Kidney (tissue), 14 donors: Measurements from ENCODE around the gene ARHGAP23. TPM values are rescaled to one million over a fixed set of nuclear protein-coding genes. Genes with fewer than 3 reads are reported as not detected.

Experiments
- DNase-seq, 5 donors: peaks; one replicate each; pipeline ENCODE4 v3.0.0-alpha.2; 2013 to 2020
- FAIRE-seq: peaks from 2 replicates; lab custom pipeline; 2012; peaks lifted over from hg19 to GRCh38; lab: Jason Lieb, UNC
- H3K27ac ChIP-seq, 2 donors: one replicate each; pipeline ENCODE4 v1.7.0; 2013; ENCODE audit warnings: low read depth in 2 of 2, low read length in 2 of 2, inconsistent platforms in 1 of 2
- H3K27me3 ChIP-seq: one replicate; pipeline ENCODE4 v1.7.1; 2013; ENCODE audit warnings: low read length, inconsistent platforms; ENCODE audit not compliant: control insufficient read depth, insufficient read depth
- H3K36me3 ChIP-seq, 3 donors: one replicate each; pipeline versions ENCODE4 v1.7.0 to v1.7.1; 2013; ENCODE audit warnings: low read length in 3 of 3, control low read depth in 1 of 3, inconsistent platforms in 1 of 3; ENCODE audit not compliant: insufficient read depth in 3 of 3, control insufficient read depth in 2 of 3
- H3K4me1 ChIP-seq, 3 donors: one replicate each; pipeline versions ENCODE4 v1.7.0 to v1.7.1; 2013; ENCODE audit warnings: low read length in 3 of 3, inconsistent platforms in 1 of 3, low read depth in 1 of 3; ENCODE audit not compliant: control insufficient read depth in 2 of 3, insufficient read depth in 2 of 3
- H3K4me3 ChIP-seq, 3 donors: one replicate each; pipeline versions ENCODE4 v1.7.0 to v1.8.1; 2013; ENCODE audit warnings: low read length in 3 of 3, control low read depth in 1 of 3, inconsistent platforms in 1 of 3
- H3K9ac ChIP-seq, 3 donors: one replicate each; pipeline versions ENCODE4 v1.7.0 to v1.7.1; 2013; ENCODE audit warnings: low read length in 3 of 3, control low read depth in 1 of 3, inconsistent platforms in 1 of 3
- H3K9me3 ChIP-seq, 3 donors: one replicate each; pipeline versions ENCODE4 v1.7.0 to v1.7.1; 2013; ENCODE audit warnings: low read length in 3 of 3, control low read depth in 1 of 3, inconsistent platforms in 1 of 3; ENCODE audit not compliant: control insufficient read depth in 2 of 3, insufficient read depth in 1 of 3
- CTCF ChIP-seq: IDR thresholded peaks from 3 replicates; pipeline ENCODE4 v1.5.1; 2012; ENCODE audit warnings: mild to moderate bottlenecking, moderate library complexity, borderline replicate concordance; ENCODE audit not compliant: insufficient read depth; ENCODE audit errors: extremely low read depth
- intact Hi-C: fragments of 100-400 bp; cut with DNase I; formaldehyde crosslinking; loops from one replicate; pipeline ENCODE4 v1.11.1; 2022
- polyA plus RNA-seq: library from polyadenylated mRNA; stranded (reverse); fragments of 350-450 nt; fragmentation: Illumina TruSeq; extraction: RNeasy Lipid Tissue Mini Kit (QIAGEN cat#74804); gene quantifications from one replicate; pipeline ENCODE4 v1.2.3, GENCODE V29; 2014; ENCODE audit warnings: low read depth, low replicate concordance; ENCODE audit not compliant: insufficient read depth
- total RNA-seq: library from RNA; stranded (reverse); fragmentation: NEBNext Ultra II Directional; extraction: Animal tissue kit (Norgen Biotek cat#: 25700); gene quantifications from one replicate; pipeline ENCODE4 v1.2.1, GENCODE V29; 2021
- donor health status: control.
- donor health status: control.
- donor health status: control.
- donor health status: control.
- donor health status: control.
- donor health status: DM: yes; HTN: yes; CAD: no.
- donor health status: Normal renal cell carcinoma (clear cell type).

Gene ARHGAP23
- total and polyA plus RNA-seq, 2 donors from 2014 or later: 7.6 to 53.8 TPM

GRCh38 chr17:38465391-38466345, 37.4 kb downstream of the ARHGAP23 start:
- Histone ChIP-seq H3K27me3 (no peaks in the 10 kb centered on the region), H3K9ac (peak overlapping the region in 2 of 3 donors; percentile 7 to 26), H3K9me3 (no peaks in the 10 kb centered on the region), H3K27ac (peak overlapping the region; percentile 88 to 91), H3K4me1 (peaks cover 0 to 5% (median 0%) of the 10 kb centered on the region in 3 donors), H3K36me3 (no peaks in the 10 kb centered on the region), H3K4me3 (peak overlapping the region; percentile 40 to 64 (median 55))
- peak in 2 of 5 donors; percentile 4 to 83 for DNase-seq
- no peak for TF ChIP-seq CTCF
- no peak for FAIRE-seq
- intact Hi-C loops: no loop called here

DNA sequence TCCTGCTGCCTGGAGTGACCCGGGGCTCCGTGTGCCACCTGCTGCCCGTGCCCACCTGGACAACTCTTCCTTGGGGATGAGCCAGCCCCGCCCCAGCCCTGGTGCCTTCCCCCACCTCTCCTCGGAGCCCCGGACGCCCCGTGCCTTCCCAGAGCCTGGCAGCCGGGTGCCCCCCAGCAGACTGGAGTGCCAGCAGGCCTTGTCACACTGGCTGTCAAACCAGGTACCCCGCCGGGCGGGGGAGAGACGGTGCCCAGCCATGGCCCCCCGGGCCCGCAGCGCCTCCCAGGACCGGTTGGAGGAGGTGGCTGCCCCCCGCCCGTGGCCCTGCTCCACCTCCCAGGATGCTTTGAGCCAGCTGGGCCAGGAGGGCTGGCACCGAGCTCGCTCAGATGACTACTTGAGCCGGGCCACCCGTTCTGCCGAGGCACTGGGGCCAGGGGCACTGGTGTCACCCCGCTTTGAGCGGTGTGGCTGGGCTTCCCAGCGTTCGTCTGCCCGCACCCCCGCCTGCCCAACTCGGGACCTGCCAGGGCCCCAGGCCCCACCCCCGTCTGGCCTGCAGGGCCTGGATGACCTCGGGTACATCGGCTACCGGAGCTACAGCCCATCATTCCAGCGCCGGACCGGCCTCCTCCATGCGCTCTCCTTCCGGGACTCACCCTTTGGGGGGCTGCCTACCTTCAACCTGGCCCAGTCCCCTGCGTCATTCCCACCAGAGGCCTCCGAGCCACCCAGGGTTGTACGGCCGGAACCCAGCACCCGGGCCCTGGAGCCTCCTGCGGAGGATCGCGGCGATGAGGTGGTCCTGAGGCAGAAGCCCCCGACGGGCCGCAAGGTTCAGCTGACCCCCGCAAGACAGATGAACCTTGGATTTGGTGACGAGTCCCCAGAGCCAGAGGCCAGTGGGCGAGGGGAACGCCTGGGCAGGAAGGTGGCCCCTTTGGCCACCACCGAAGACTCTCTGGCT, 38.4 kb downstream of the ARHGAP23 start:
- Histone ChIP-seq H3K36me3 (peaks cover 0 to 2% (median 0%) of the 10 kb centered on the region in 3 donors), H3K9ac (no peak overlapping the region), H3K27me3 (no peaks in the 10 kb centered on the region), H3K27ac (no peak overlapping the region), H3K4me1 (peaks cover 0 to 5% (median 0%) of the 10 kb centered on the region in 3 donors), H3K4me3 (no peak overlapping the region), H3K9me3 (no peaks in the 10 kb centered on the region)
- TF ChIP-seq CTCF: no peak
- intact Hi-C loops: no loop called here
- DNase-seq (peak in 1 of 5 donors; percentile 75), FAIRE-seq (no peak)

DNA sequence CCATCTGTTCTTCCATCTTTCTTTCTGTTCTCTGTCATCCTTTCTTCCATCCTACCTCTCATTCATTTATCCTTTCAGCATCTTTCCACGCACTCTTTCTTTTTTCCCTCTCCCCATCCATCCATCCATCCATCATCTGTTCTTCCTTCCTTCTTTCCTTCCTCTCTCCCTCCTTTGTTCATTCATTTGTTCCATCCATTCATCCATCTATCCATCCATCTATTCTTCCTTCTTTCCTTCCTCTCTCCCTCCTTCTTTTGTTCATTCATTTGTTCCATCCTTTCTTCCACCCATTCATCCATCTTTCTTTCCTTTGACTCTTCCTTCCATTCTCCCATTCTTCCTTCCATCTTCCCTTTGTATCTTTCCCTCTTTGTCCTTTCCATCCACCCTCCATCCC, 39.2 kb downstream of the ARHGAP23 start:
- no peaks in the 10 kb centered on the region for H3K27me3 ChIP-seq
- no peak overlapping the region for H3K9ac ChIP-seq
- DNase-seq: no peak
- no peak overlapping the region for H3K4me3 ChIP-seq
- intact Hi-C loops: no loop called here
- peaks cover 0 to 5% (median 0%) of the 10 kb centered on the region in 3 donors for H3K4me1 ChIP-seq
- no peaks in the 10 kb centered on the region for H3K9me3 ChIP-seq
- no peak for TF ChIP-seq CTCF
- peaks cover 0 to 2% (median 0%) of the 10 kb centered on the region in 3 donors for H3K36me3 ChIP-seq
- no peak overlapping the region for H3K27ac ChIP-seq
- FAIRE-seq: no peak
